Measurements from ENCODE around the gene C9orf152. TPM values are rescaled to one million over a fixed set of nuclear protein-coding genes. Genes with fewer than 3 reads are reported as not detected.

Gene C9orf152
- total and polyA plus RNA-seq, 10 of the 15 experiments (the other 5 are each of a cell fraction or from before 2014, with no cell fraction given) = 0.04 TPM; not detected in 9

GRCh38 chr9:110152704-110153374 is 55.1 kb downstream of the C9orf152 start (continued):
- TF ChIP-seq ZNF24 (IDR thresholded peaks at IDR 0.05) = no peak
- no peak for TF ChIP-seq PAX8 (IDR thresholded peaks at IDR 0.05)
- no peak for TF ChIP-seq CBFB (IDR thresholded peaks at IDR 0.05; ENCODE audit: low read depth)
- TF ChIP-seq MYB (IDR thresholded peaks at IDR 0.05; ENCODE audit: borderline replicate concordance, low read depth, low read length) = no peak
- no peak for TF ChIP-seq RAD51 (IDR thresholded peaks at IDR 0.05)
- TF ChIP-seq MYC (IDR thresholded peaks at IDR 0.05; ENCODE audit: insufficient read depth, insufficient read length, insufficient replicate concordance, low read length, severe bottlenecking) = no peak
- TF ChIP-seq KLF5 (IDR thresholded peaks at IDR 0.05; ENCODE audit: partially characterized antibody) = no peak
- TF ChIP-seq ZBED1 (IDR thresholded peaks at IDR 0.05; ENCODE audit: borderline replicate concordance) = no peak
- TF ChIP-seq FOXM1 (IDR thresholded peaks at IDR 0.05; ENCODE audit: low read depth, low read length) = no peak; the same call in 1 of the 2 replicates
- no peak for TF ChIP-seq ZNF384 (IDR thresholded peaks at IDR 0.05; ENCODE audit: borderline replicate concordance, low read depth, low read length)
- TF ChIP-seq EED (IDR thresholded peaks at IDR 0.05; ENCODE audit: low read depth) = no peak
- no peak for TF ChIP-seq ZNF274 (IDR thresholded peaks at IDR 0.05; ENCODE audit: insufficient read depth, insufficient read length)
- no peak for TF ChIP-seq REST (IDR thresholded peaks at IDR 0.05; ENCODE audit: low read depth, low read length)
- no peak for TF ChIP-seq ZZZ3 (IDR thresholded peaks at IDR 0.05; ENCODE audit: control insufficient read depth, insufficient read length, low read depth)
- TF ChIP-seq IRF4 (IDR thresholded peaks at IDR 0.05; ENCODE audit: low read depth, low read length) = no peak
- TF ChIP-seq FOXK2 (IDR thresholded peaks at IDR 0.05) = no peak
- TF ChIP-seq ZBTB33 (IDR thresholded peaks at IDR 0.05) = no peak
- TF ChIP-seq NFXL1 (IDR thresholded peaks at IDR 0.05; ENCODE audit: borderline replicate concordance) = no peak
- no peak for TF ChIP-seq ELK1 (IDR thresholded peaks at IDR 0.05; ENCODE audit: low read depth, low read length)
- TF ChIP-seq NRF1 (conservative IDR thresholded peaks at IDR 0.05; ENCODE audit: low read depth, low read length) = no peak
- no peak for TF ChIP-seq BCL11A (IDR thresholded peaks at IDR 0.05; ENCODE audit: low read depth, low read length)
- no peak for TF ChIP-seq NFIC (IDR thresholded peaks at IDR 0.05; ENCODE audit: low read depth, low read length)
- TF ChIP-seq TBL1XR1 (IDR thresholded peaks at IDR 0.05; ENCODE audit: low read depth, low read length) = no peak
- TF ChIP-seq ZNF207 (IDR thresholded peaks at IDR 0.05; ENCODE audit: borderline replicate concordance) = no peak
- no peak for TF ChIP-seq SMARCA5 (IDR thresholded peaks at IDR 0.05)

All from GM12878 (cell line).